ENCODE results near the gene VSIG2. TPM values are rescaled to one million over a fixed set of nuclear protein-coding genes. Genes with fewer than 3 reads are reported as not detected.

VSIG2 gene
- total RNA-seq, 6 donors from 2014 or later, result 32.5 to 55.3 (median 40.2) TPM

GRCh38 chr11:124754710-124755109 is 2.7 kb upstream of the VSIG2 start:
- 72 to 74% methylated on average over 6 of the region's 6 CpGs for WGBS, 2 donors
- peaks cover 49 to 78% (median 72%) of the 10 kb centered on the region in 4 donors for H3K4me1 ChIP-seq
- TF ChIP-seq POLR2AphosphoS5 (IDR thresholded peaks at IDR 0.05) (no peak), CTCF (IDR thresholded peaks at IDR 0.05) (no peak), EP300 (IDR thresholded peaks at IDR 0.05) (no peak), POLR2A (IDR thresholded peaks at IDR 0.05) (no peak)
- no peaks in the 10 kb centered on the region for H3K9me3 ChIP-seq
- H3K27ac ChIP-seq, result peak overlapping the region; percentile 18 to 80 (median 28)
- DNase-seq, result no peak
- H3K27me3 ChIP-seq, result peaks cover 0 to 6% (median 2%) of the 10 kb centered on the region in 4 donors
- no peak for ATAC-seq (ENCODE audit: low FRiP score in 2 of 2)
- no peak overlapping the region for H3K4me3 ChIP-seq
- peaks cover 0 to 67% (median 10%) of the 10 kb centered on the region in 4 donors for H3K36me3 ChIP-seq

DNA sequence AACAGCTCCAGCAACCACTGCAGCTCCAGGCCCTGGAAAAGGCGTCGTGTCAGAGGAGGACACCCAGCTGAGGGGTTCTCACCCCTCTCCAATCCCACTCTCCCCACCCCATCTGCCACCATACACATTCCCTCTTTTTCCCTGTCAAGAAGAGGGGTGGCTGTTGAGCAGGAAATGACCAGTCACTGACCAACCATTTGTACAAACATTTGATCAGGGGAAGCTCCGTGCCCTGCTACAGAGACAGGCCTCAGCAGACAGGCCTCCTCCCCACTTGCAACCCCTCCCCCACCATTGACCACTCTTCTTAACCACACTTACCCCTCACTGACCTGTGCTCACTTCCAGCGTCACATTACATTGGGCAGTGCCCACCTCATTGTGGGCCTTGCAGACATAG is 2.3 kb upstream of the VSIG2 start:
- no peaks in the 10 kb centered on the region for H3K9me3 ChIP-seq
- peak overlapping the region; percentile 18 to 80 (median 28) for H3K27ac ChIP-seq
- no peak for ATAC-seq (ENCODE audit: low FRiP score in 2 of 2)
- no peak for TF ChIP-seq POLR2A (IDR thresholded peaks at IDR 0.05)
- peak in 1 of 2 donors; percentile 21 for TF ChIP-seq POLR2AphosphoS5 (IDR thresholded peaks at IDR 0.05)
- no peak for TF ChIP-seq EP300 (IDR thresholded peaks at IDR 0.05)
- TF ChIP-seq CTCF (IDR thresholded peaks at IDR 0.05), result no peak
- H3K36me3 ChIP-seq, result peaks cover 0 to 69% (median 10%) of the 10 kb centered on the region in 4 donors
- H3K4me3 ChIP-seq, result no peak overlapping the region
- H3K27me3 ChIP-seq, result peaks cover 0 to 4% (median under 1%) of the 10 kb centered on the region in 4 donors
- peaks cover 50 to 77% (median 73%) of the 10 kb centered on the region in 4 donors for H3K4me1 ChIP-seq
- no peak for DNase-seq
- 73 to 80% methylated on average over 2 to 4 of the region's 4 CpGs for whole genome bisulfite sequencing, 2 donors

DNA sequence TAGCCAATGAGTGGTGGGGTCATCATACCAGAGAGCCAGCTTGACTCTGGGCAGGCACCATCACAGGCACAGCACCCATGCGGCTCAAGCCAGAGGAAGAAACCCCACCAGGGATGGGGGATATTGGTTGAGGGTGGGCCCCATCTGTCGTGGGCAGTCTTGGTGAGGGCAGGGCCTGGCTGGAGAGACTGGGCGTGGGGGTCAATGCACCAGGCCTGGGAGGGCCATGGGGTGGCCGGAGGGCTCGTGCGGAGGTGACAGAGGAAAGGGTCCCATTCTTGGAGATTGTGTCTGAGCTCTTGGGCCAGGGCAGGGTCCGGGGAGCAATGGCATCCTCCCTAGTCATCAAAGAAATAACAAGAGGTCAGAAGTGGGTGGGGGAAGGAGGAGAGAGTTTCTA is 1.6 kb upstream of the VSIG2 start:
- WGBS, 2 donors, result 76 to 89% methylated on average over 7 of the region's 7 CpGs
- no peak for ATAC-seq (ENCODE audit: low FRiP score in 2 of 2)
- DNase-seq, result peak in 1 of 2 donors; percentile 52
- TF ChIP-seq CTCF (IDR thresholded peaks at IDR 0.05), result no peak
- TF ChIP-seq EP300 (IDR thresholded peaks at IDR 0.05), result no peak
- no peak for TF ChIP-seq POLR2AphosphoS5 (IDR thresholded peaks at IDR 0.05)
- TF ChIP-seq POLR2A (IDR thresholded peaks at IDR 0.05), result no peak
- H3K36me3 ChIP-seq, result peaks cover 0 to 62% (median 10%) of the 10 kb centered on the region in 4 donors
- H3K4me3 ChIP-seq, result no peak overlapping the region
- peak overlapping the region; percentile 22 to 90 (median 70) for H3K27ac ChIP-seq
- H3K4me1 ChIP-seq, result peaks cover 50 to 77% (median 73%) of the 10 kb centered on the region in 4 donors
- no peaks in the 10 kb centered on the region for H3K27me3 ChIP-seq
- H3K9me3 ChIP-seq, result no peaks in the 10 kb centered on the region

GRCh38 chr11:124753205-124753604 is 1.1 kb upstream of the VSIG2 start:
- no peak for TF ChIP-seq EP300 (IDR thresholded peaks at IDR 0.05)
- TF ChIP-seq POLR2A (IDR thresholded peaks at IDR 0.05), result no peak
- TF ChIP-seq POLR2AphosphoS5 (IDR thresholded peaks at IDR 0.05), result no peak
- no peak for TF ChIP-seq CTCF (IDR thresholded peaks at IDR 0.05)
- Histone ChIP-seq H3K4me3 (no peak overlapping the region), H3K4me1 (peaks cover 50 to 77% (median 73%) of the 10 kb centered on the region in 4 donors), H3K27me3 (no peaks in the 10 kb centered on the region), H3K9me3 (no peaks in the 10 kb centered on the region), H3K36me3 (peaks cover 0 to 61% (median 10%) of the 10 kb centered on the region in 4 donors), H3K27ac (peak overlapping the region; percentile 22 to 90 (median 81))
- DNase-seq (no peak), ATAC-seq (ENCODE audit: low FRiP score in 2 of 2) (no peak)

All from upper lobe of left lung (tissue), 6 donors.